ENCODE data around the gene HBA2.

DNA sequence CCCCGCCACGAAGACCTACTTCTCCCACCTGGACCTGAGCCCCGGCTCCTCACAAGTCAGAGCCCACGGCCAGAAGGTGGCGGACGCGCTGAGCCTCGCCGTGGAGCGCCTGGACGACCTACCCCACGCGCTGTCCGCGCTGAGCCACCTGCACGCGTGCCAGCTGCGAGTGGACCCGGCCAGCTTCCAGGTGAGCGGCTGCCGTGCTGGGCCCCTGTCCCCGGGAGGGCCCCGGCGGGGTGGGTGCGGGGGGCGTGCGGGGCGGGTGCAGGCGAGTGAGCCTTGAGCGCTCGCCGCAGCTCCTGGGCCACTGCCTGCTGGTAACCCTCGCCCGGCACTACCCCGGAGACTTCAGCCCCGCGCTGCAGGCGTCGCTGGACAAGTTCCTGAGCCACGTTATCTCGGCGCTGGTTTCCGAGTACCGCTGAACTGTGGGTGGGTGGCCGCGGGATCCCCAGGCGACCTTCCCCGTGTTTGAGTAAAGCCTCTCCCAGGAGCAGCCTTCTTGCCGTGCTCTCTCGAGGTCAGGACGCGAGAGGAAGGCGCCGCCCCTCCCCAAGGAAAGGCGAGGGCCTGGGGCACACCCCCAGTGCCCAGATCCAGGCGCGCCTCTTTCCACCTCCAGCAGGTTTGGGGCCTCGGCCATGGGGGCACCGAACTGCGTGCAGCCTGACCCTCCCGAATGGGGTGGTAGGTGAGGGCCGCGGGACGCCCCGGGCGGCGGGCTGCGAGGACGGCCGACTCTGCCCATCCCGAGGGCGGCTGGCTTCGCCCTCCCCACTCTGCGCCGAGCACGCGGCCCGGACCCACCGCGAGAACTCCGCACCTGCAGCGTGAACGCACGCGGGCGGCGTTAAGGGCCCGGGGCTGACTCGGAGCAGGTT is 8.2 kb downstream of the HBA2 start:
- TF ChIP-seq, protein P1, sequence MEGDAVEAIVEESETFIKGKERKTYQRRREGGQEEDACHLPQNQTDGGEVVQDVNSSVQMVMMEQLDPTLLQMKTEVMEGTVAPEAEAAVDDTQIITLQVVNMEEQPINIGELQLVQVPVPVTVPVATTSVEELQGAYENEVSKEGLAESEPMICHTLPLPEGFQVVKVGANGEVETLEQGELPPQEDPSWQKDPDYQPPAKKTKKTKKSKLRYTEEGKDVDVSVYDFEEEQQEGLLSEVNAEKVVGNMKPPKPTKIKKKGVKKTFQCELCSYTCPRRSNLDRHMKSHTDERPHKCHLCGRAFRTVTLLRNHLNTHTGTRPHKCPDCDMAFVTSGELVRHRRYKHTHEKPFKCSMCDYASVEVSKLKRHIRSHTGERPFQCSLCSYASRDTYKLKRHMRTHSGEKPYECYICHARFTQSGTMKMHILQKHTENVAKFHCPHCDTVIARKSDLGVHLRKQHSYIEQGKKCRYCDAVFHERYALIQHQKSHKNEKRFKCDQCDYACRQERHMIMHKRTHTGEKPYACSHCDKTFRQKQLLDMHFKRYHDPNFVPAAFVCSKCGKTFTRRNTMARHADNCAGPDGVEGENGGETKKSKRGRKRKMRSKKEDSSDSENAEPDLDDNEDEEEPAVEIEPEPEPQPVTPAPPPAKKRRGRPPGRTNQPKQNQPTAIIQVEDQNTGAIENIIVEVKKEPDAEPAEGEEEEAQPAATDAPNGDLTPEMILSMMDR (IDR thresholded peaks at IDR 0.05) = no peak
- TF ChIP-seq POLR2A (IDR thresholded peaks at IDR 0.05) = peak in 1 of 2 donors; percentile 7
